GM19099 (cell line): ENCODE data around the gene ATP1A4.

ENCODE experiments used
- POLR2A ChIP-seq: IDR thresholded peaks from 3 replicates; pipeline ENCODE4 v1.6.1; 2011; ENCODE audit warnings: low read depth; ENCODE audit not compliant: insufficient read length; ENCODE audit errors: extremely low read depth

Gene ATP1A4

GRCh38 chr1:160178731-160179130 lies 27.3 kb downstream of the ATP1A4 start:
- no peak for TF ChIP-seq POLR2A

GRCh38 chr1:160179336-160179735 lies 27.9 kb downstream of the ATP1A4 start:
- TF ChIP-seq POLR2A: no peak

- no peak for TF ChIP-seq POLR2A
These were observed 34.8 kb downstream of the ATP1A4 start for GRCh38 chr1:160186246-160186645.

- no peak for TF ChIP-seq POLR2A
These were observed 35.3 kb downstream of the ATP1A4 start for GRCh38 chr1:160186729-160187128.

- TF ChIP-seq POLR2A: no peak
These were observed 36.0 kb downstream of the ATP1A4 start for GRCh38 chr1:160187407-160187806.

GRCh38 chr1:160188341-160188740 lies 36.9 kb downstream of the ATP1A4 start:
- TF ChIP-seq POLR2A: no peak

GRCh38 chr1:160189649-160190625 lies 38.5 kb downstream of the ATP1A4 start, which contains the start of gene CASQ1:
Gene CASQ1 (plus strand): TSS chr1:160190575. CDS start chr1:160190752, 177 bp downstream.
- no peak for TF ChIP-seq POLR2A

- TF ChIP-seq POLR2A: no peak
These were observed 40.4 kb downstream of the ATP1A4 start for GRCh38 chr1:160191756-160192155.

GRCh38 chr1:160192234-160192633 lies 40.8 kb downstream of the ATP1A4 start:
- TF ChIP-seq POLR2A: no peak

- TF ChIP-seq POLR2A: no peak
These were observed 41.9 kb downstream of the ATP1A4 start for GRCh38 chr1:160193091-160193819.

- TF ChIP-seq POLR2A: no peak
These were observed 42.7 kb downstream of the ATP1A4 start for GRCh38 chr1:160193832-160194736.

GRCh38 chr1:160194737-160195059 lies 43.3 kb downstream of the ATP1A4 start:
- TF ChIP-seq POLR2A: no peak

GRCh38 chr1:160196143-160196542 lies 44.7 kb downstream of the ATP1A4 start:
- TF ChIP-seq POLR2A: no peak

- TF ChIP-seq POLR2A: no peak
These were observed 45.8 kb downstream of the ATP1A4 start for GRCh38 chr1:160197231-160197630.

GRCh38 chr1:160200786-160201185 lies 49.4 kb downstream of the ATP1A4 start:
- TF ChIP-seq POLR2A: no peak
